Measurements from ENCODE around the gene KAZN. TPM values are rescaled to one million over a fixed set of nuclear protein-coding genes. Genes with fewer than 3 reads are reported as not detected.

The KAZN gene
- total and polyA plus RNA-seq, 8 donors: 11.1 to 37.5 (median 30.2) TPM

DNA sequence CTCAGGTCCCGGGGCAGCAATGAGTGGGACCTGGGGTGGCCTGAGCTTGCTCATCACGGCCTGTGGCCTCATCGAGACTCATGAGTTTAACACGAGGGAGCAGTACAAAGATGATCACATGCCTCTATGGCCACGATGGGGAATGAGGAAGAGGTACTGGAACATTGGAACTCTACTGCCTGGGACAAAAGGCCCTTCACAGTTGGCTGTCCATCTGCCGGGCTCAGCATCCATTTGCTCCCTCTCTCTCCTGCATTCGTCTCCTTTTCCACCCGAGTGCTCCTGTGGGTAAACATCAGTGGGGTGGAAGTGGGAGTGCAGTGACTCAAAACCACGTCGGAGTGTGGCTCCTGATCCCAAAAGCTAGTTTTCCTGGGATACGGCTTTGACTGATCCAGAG, 124.9 kb downstream of the KAZN start:
- peaks cover 0 to 4% of the 10 kb centered on the region in 2 donors for H3K27me3 ChIP-seq
- no peak overlapping the region for H3K27ac ChIP-seq
- DNase-seq (no peak), ATAC-seq (no peak)
- H3K4me3 ChIP-seq: no peak overlapping the region
- no peak for TF ChIP-seq CTCF (IDR thresholded peaks at IDR 0.05)
- H3K9me3 ChIP-seq: no peaks in the 10 kb centered on the region
- no peaks in the 10 kb centered on the region for H3K36me3 ChIP-seq
- no peaks in the 10 kb centered on the region for H3K4me1 ChIP-seq
- intact Hi-C loops (cut with DNase I): no loop called here

- H3K27ac ChIP-seq: no peak overlapping the region
- no peak for DNase-seq
- no peaks in the 10 kb centered on the region for H3K36me3 ChIP-seq
- peaks cover 0 to 4% of the 10 kb centered on the region in 2 donors for H3K27me3 ChIP-seq
- no peak overlapping the region for H3K4me3 ChIP-seq
- no peak for ATAC-seq
- H3K9me3 ChIP-seq: no peaks in the 10 kb centered on the region
- no peaks in the 10 kb centered on the region for H3K4me1 ChIP-seq
- intact Hi-C loops (cut with DNase I): no loop called here
- TF ChIP-seq CTCF (IDR thresholded peaks at IDR 0.05): no peak
Measured at GRCh38 chr1:14724246-14724645, 125.8 kb downstream of the KAZN start.

DNA sequence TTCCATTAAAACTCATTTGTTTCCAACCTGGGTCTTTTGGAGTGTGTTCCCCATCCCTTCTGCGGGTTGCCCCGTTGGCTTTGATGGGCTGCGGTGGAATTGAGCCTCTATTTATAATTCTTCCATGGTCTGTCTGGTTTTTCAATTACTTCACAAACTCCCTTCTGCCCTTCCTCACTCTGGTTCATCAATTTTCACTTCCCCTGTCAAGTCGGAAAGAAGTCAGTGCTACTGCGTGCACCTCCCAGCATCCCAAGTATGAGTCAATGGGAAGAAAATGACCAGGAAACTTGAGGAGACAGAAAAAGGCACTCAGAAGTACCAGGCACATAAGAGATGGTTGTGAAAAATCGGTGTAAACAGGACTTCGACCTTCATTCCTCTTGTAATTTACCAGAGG, 126.2 kb downstream of the KAZN start:
- intact Hi-C loops (cut with DNase I): no loop called here

DNA sequence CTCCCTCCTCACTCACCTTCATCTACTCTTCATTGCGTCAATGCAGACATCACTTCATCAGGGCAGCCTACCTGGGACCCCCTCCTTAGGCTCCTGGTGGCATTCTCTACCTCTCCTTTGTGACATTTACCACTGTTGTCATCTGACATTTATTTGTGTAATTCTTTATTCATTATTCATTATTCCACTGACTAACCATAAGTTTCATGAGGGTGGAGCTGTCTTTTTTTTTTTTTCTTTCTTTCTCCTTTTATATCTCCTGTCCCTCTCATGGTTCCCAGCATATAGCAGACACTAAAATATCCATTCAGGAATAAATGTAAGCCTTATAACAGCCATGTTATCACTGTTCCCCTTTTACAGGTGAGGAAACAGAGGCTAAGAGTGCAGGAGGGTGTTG, 126.8 kb downstream of the KAZN start:
- intact Hi-C loops (cut with DNase I): no loop called here
- Histone ChIP-seq H3K36me3 (no peaks in the 10 kb centered on the region), H3K27me3 (peaks cover 0 to 4% of the 10 kb centered on the region in 2 donors), H3K9me3 (no peaks in the 10 kb centered on the region), H3K4me3 (no peak overlapping the region), H3K4me1 (no peaks in the 10 kb centered on the region), H3K27ac (no peak overlapping the region)
- ATAC-seq (no peak), DNase-seq (no peak)
- TF ChIP-seq CTCF (IDR thresholded peaks at IDR 0.05): no peak

More for the DNA sequence above, 126.2 kb downstream of the KAZN start:
- no peaks in the 10 kb centered on the region for H3K36me3 ChIP-seq
- H3K27me3 ChIP-seq: peaks cover 0 to 4% of the 10 kb centered on the region in 2 donors
- H3K9me3 ChIP-seq: no peaks in the 10 kb centered on the region
- H3K4me1 ChIP-seq: no peaks in the 10 kb centered on the region
- H3K4me3 ChIP-seq: no peak overlapping the region
- DNase-seq: no peak
- ATAC-seq: no peak
- no peak overlapping the region for H3K27ac ChIP-seq
- no peak for TF ChIP-seq CTCF (IDR thresholded peaks at IDR 0.05)

DNA sequence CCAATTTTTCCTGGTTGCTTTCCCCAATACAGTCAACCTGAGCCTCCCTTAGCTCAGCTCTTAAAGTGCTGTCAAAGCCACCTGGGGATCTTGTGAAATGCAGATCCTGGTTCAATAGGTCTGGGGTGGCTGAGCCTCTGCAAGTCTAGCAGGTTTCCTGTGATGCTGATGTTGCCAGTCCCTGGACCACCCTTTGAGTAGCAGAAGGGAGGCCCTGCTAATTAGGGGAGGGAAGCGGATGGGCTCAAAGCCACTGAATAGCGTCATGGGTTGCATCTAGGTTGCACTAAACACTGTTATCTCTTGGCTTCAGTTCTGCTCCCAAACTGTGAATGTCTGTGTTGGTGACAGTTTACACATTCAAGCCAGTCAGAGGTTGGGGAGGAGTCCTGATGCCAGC, 127.2 kb downstream of the KAZN start:
- ATAC-seq (no peak), DNase-seq (no peak)
- intact Hi-C loops (cut with DNase I): no loop called here
- Histone ChIP-seq H3K36me3 (no peaks in the 10 kb centered on the region), H3K4me3 (no peak overlapping the region), H3K27me3 (peaks cover 0 to 4% of the 10 kb centered on the region in 2 donors), H3K4me1 (no peaks in the 10 kb centered on the region), H3K27ac (no peak overlapping the region), H3K9me3 (no peaks in the 10 kb centered on the region)
- no peak for TF ChIP-seq CTCF (IDR thresholded peaks at IDR 0.05)

All from left lung (tissue), 10 donors.